Measurements from ENCODE around the gene FREY1.

The FREY1 gene

GRCh38 chr11:45928535-45929215, 21.6 kb upstream of the FREY1 start:
- no peak for DNase-seq (ENCODE audit: low read depth)

DNA sequence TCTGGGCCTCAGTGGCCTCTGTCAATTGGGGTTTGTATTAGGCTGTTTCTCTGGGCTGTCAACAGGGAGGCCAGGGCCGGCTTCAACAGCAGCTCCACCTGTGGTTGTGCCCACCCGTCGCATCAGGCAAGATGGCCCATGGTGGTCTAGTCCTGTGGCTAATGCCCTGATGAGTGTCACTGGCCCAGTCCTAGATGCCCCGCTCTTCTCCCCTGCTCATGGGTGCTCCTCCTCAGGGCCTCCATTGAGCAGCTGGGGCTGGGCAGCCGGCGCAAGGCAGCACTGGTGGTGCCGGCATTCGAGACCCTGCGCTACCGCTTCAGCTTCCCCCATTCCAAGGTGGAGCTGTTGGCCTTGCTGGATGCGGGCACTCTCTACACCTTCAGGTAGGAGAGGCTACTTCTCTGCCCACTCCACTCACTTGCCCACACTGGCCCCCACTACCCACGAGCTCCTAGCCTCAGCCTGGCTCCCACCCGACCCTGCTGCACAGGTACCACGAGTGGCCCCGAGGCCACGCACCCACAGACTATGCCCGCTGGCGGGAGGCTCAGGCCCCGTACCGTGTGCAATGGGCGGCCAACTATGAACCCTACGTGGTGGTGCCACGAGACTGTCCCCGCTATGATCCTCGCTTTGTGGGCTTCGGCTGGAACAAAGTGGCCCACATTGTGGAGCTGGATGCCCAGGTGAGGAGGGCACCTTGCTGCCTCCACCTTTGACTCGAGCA, 20.8 kb upstream of the FREY1 start:
- DNase-seq (ENCODE audit: low read depth): no peak

DNA sequence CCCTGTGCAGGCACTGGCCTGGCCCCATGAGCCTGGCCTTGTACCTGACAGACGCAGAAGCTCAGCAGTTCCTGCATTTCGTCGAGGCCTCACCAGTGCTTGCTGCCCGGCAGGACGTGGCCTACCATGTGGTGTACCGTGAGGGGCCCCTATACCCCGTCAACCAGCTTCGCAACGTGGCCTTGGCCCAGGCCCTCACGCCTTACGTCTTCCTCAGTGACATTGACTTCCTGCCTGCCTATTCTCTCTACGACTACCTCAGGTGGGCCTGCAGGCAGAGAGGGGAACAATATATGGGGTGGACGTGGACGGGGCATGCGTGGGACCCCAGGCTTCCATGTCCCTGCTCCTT, 20.2 kb upstream of the FREY1 start:
- no peak for DNase-seq (ENCODE audit: low read depth)

DNA sequence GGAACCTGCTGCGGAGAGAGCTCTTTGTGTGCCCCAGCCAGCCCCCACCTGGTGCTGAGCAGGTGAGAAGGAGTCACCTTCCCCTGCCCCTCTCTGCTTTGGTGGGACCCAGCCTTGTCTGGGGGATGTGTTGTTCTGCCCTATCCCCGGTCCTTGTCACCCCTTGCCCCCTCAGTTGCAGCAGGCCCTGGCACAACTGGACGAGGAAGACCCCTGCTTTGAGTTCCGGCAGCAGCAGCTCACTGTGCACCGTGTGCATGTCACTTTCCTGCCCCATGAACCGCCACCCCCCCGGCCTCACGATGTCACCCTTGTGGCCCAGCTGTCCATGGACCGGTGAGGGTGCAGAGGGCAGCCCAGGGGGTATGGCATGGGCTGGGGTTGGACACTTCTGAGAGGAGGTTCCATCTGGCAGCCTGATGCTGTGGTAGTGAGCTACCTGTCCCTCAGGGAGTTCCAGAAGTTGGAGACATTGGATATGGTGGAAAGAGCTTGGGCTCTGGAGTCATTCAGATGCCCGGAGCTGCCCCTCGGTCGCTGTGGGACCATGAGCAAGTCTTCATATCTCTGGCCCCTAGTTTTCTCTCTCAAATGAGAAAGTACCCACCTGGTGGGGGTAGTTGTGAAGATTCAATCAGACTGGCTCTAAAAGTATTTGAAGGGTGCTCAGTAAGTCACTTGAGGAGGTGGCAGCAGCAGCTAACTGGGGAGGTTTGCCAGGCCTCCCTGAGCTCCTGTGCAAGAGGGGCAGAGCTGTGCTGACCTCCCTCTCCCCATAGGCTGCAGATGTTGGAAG, 19.7 kb upstream of the FREY1 start:
- no peak for DNase-seq (ENCODE audit: low read depth)

DNA sequence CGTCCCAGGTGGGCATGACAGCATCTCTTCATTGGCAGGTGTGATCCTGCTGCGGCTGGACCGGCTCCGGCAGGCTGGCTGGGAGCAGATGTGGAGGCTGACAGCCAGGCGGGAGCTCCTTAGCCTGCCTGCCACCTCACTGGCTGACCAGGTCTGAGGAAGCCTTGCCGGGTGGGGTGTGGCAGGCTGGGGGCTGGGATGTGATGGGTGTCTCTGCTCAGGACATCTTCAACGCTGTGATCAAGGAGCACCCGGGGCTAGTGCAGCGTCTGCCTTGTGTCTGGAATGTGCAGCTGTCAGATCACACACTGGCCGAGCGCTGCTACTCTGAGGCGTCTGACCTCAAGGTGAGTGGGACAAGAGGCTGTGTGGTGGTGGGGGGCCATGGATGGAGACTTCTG, 18.9 kb upstream of the FREY1 start:
- no peak for DNase-seq (ENCODE audit: low read depth)

DNA sequence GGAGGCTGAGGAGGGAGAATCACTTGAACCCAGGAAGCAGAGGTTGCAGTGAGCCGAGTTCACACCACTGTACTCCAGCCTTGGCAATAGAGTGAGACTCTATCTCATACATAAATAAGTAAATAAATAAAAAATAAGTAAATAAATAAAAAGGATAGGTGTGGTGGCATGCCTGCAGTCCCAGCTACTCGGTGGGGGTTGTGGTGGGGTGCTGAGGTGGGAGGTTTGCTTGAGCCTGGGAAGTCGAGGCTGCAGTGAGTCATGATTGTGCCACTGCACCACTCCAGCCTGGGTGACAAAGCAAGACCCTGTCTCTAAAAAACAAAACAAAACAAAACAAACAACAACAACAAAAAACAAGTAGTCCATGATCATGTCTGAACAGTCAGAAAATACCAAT, 18.5 kb upstream of the FREY1 start:
- DNase-seq (ENCODE audit: low read depth): no peak

DNA sequence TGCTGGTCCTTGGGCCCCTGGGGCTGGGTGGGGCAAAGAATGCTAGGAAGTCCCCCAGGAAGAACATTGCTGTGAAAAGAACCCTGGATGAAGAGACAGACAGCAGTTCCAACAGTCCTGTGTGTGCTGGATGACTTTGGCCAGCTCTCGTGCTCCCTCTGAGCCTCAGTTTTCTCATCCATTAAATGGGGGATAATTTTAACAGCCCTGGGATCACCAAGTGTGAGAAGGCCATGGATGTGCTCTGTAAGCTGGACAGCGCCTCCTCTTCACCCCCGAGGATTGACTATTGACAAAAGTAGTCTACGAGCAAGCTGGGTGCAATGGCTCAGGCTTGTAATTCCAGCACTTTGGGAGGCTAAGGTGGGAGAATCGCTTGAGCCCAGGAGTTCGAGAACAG, 17.9 kb upstream of the FREY1 start:
- DNase-seq (ENCODE audit: low read depth): no peak

DNA sequence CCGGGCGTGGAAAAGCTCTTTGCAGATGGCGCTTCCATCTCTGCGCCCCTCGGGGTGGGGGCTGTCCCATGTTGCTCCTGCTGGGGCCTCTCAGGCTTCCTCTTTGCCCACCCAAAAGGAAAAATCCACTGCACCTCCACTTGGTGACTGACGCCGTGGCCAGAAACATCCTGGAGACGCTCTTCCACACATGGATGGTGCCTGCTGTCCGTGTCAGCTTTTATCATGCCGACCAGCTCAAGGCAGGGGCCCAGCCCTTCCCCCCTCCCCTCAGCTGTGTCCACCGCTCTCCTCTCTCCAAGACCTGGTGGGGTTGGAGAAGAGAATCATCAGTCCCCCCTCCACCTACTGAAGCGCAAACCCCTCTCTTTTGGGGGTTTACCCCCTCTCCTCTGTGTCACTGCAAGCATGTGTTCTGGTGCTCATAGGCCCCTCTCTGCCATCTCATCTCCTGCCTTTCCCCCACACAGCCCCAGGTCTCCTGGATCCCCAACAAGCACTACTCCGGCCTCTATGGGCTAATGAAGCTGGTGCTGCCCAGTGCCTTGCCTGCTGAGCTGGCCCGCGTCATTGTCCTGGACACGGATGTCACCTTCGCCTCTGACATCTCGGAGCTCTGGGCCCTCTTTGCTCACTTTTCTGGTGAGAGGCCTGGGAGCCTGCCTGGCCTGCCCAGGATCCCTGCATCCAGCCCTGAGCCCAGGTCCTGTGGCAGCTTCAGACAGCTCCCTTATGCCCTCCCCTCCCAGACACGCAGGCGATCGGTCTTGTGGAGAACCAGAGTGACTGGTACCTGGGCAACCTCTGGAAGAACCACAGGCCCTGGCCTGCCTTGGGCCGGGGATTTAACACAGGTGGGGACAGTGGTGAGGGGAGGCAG, 17.2 kb upstream of the FREY1 start:
- no peak for DNase-seq (ENCODE audit: low read depth)

DNA sequence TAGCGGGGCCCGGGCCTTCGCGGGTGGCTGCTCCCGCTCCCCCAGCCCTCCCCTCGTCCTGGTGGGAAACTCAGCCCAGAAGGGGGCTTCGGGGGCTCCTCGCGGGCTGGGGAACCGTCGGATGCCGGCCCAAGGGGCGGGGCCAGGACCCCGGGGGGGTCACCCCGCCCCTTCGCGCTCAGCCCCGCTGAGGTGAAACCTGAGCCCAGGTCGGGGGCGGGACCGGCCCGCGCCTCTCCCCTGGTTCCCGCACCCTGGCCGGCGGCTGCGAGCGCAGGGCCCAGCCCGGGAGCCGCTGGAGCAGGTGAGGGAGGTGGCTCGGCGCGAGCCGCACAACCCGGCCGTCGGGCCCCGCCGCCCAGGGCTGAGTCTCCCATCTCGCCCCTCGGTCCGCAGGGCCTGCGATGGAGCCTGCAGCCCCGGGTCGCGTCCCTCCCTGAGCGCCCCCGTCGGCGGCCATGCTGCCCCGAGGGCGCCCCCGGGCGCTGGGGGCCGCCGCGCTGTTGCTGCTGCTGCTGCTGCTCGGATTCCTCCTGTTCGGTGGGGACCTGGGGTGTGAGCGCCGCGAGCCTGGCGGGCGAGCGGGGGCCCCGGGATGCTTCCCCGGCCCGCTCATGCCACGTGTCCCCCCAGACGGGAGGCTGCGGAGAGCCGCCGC, 15.5 kb upstream of the FREY1 start, which contains the start of gene LARGE2:
LARGE2 (plus strand) TSS at position 232 of the 658 bp plus-strand sequence; CDS start at position 459, 227 bp downstream.
- no peak for DNase-seq (ENCODE audit: low read depth)

DNA sequence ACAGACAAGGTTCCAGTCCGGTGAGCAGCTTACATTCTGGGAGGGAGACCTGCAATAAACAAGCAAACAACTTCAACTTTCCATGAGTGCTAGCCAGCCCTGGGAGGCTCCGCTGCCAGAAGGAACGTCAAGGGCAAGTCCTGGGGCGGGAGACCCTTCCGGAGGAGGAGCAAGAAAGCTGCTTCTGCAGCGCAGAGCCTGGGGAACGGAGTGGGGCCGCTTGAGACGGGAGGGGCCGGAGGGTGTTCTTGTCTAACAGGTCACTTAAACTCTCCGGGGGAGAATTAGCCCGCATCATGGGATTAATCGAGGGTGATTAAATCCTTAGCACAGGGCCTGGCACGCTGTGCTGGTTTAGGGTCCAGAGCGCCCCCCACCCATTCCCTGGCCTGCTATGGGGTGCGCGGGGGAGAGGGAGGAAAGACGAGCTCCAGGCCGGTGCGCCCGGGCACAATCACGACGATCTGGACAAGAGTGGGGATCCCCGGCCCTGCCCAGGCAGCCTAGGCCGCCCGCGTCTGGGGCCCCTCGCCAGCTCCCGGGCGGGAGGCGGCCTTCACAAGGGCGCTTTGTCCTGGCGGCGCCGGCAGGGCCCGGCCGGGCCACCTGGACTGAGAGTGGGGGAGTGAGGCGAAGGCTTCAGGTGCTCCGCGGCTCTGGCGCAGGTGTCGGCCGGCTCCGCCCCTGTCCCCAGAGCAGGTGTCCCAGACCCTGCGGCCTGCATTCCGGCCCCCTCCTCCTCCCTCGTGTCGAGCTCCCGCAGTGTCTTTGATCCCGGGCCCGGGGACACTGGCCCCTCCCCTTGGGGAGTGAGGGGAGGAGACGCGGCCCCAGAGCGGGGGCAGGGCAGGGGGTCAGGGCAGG, 14.7 kb upstream of the FREY1 start:
- no peak for DNase-seq (ENCODE audit: low read depth)

- DNase-seq (ENCODE audit: low read depth): no peak
Measured at GRCh38 chr11:45920531-45921477, 13.7 kb upstream of the FREY1 start.

GRCh38 chr11:45919806-45920530, 12.9 kb upstream of the FREY1 start:
- DNase-seq (ENCODE audit: low read depth): no peak

GRCh38 chr11:45918962-45919675, 12.0 kb upstream of the FREY1 start:
- no peak for DNase-seq (ENCODE audit: low read depth)

GRCh38 chr11:45918331-45918941, 11.4 kb upstream of the FREY1 start:
- DNase-seq (ENCODE audit: low read depth): peak; percentile 55

- DNase-seq (ENCODE audit: low read depth): peak; percentile 100
Measured at GRCh38 chr11:45917623-45918330, 10.7 kb upstream of the FREY1 start, which contains the start of gene PEX16. PEX16 (minus strand) TSS chr11:45917877; CDS start chr11:45917811, 66 bp downstream.

- DNase-seq (ENCODE audit: low read depth): no peak
Measured at GRCh38 chr11:45917286-45917622, 10.2 kb upstream of the FREY1 start.

DNA sequence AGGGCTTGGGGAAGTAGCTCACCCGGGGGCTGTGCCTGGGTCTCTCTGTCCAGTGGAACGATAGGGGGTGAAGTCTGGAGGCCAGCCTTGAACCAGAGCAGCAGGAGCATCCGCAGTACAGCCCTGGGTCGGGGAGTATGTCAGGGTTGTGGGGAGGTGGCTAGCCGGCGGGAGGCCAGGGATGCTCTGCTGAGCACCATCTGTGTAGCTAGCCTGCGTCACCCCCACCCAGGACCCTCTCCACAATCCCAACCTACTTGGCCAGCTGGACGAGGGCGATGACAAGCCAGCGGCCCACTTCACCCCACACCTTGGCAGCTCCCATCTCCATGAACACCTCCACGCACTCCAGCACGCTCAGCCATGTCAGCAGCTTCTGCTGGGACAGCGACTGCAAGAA, 8.4 kb upstream of the FREY1 start:
- DNase-seq (ENCODE audit: low read depth): no peak
